H1 (cell line): ENCODE results near the gene TBL1Y. TPM values are rescaled to one million over a fixed set of nuclear protein-coding genes. Genes with fewer than 3 reads are reported as not detected.

Source experiments
- CTCF ChIA-PET: fragments of 300-600 bp; sonication (Branson Sonifier 250); formaldehyde crosslinking; loops from one replicate; lab custom pipeline; 2021; ENCODE audit not compliant: partially characterized antibody; lab: Charles Lee
- POLR2A ChIA-PET: fragments of 300-600 bp; sonication (Branson Sonifier 250); formaldehyde crosslinking; loops from one replicate; lab custom pipeline; 2021; ENCODE audit warnings: inconsistent platforms; ENCODE audit not compliant: partially characterized antibody; lab: Charles Lee
- DNase-seq, 2 experiments: peaks; one replicate each; pipeline versions ENCODE4 v3.0.0 to v3.0.0-alpha.2; 2010 to 2022; ENCODE audit warnings: low spot score in 2 of 2, low read depth in 1 of 2, mixed read lengths in 1 of 2
- FAIRE-seq: peaks from 2 replicates; lab custom pipeline; 2011; peaks lifted over from hg19 to GRCh38; lab: Jason Lieb, UNC
- H2AFZ ChIP-seq: 2 replicates; pipeline ENCODE4 v1.8.1; 2012; ENCODE audit warnings: low read length, inconsistent platforms
- H2AK5ac ChIP-seq: 2 replicates; pipeline ENCODE4 v1.6.1; 2013; ENCODE audit warnings: low read depth, low read length
- H2BK120ac ChIP-seq: replicated peaks from 2 replicates; pipeline ENCODE3; 2013; ENCODE audit warnings: low read depth, low read length, inconsistent platforms
- H2BK12ac ChIP-seq: 2 replicates; pipeline ENCODE4 v1.6.1; 2013; ENCODE audit warnings: low read depth, low read length
- H2BK15ac ChIP-seq: 2 replicates; pipeline ENCODE4 v1.6.1; 2013; ENCODE audit warnings: low read length
- H2BK20ac ChIP-seq: 2 replicates; pipeline ENCODE4 v1.6.1; 2013; ENCODE audit warnings: low read length
- H2BK5ac ChIP-seq: 2 replicates; pipeline ENCODE4 v1.6.1; 2013; ENCODE audit warnings: low read depth, low read length
- H3K14ac ChIP-seq: 2 replicates; pipeline ENCODE4 v1.6.1; 2013; ENCODE audit warnings: inconsistent platforms; ENCODE audit not compliant: insufficient read length
- H3K18ac ChIP-seq: 2 replicates; pipeline ENCODE4 v1.6.1; 2013; ENCODE audit warnings: low read length; ENCODE audit errors: extremely low read depth
- H3K23ac ChIP-seq: 2 replicates; pipeline ENCODE4 v1.6.1; 2013; ENCODE audit warnings: inconsistent platforms; ENCODE audit not compliant: insufficient read length
- H3K23me2 ChIP-seq: 2 replicates; pipeline ENCODE4 v1.6.1; 2013; ENCODE audit warnings: low read depth, low read length
- H3K27ac ChIP-seq: 2 replicates; pipeline ENCODE4 v1.6.1; 2011; ENCODE audit warnings: low read depth, low read length, inconsistent platforms
- H3K27me3 ChIP-seq, 4 experiments: replicated peaks in 1 of 4; 1 replicate in 1 of 4; 2 replicates in 3 of 4; pipeline versions ENCODE4 v1.6.1 to v1.8.1; 2011 to 2013; ENCODE audit warnings: low read length in 3 of 4, mild to moderate bottlenecking in 3 of 4, inconsistent platforms in 2 of 4, mixed read lengths in 2 of 4, moderate library complexity in 1 of 4; ENCODE audit not compliant: control insufficient read depth in 3 of 4, insufficient read depth in 3 of 4; ENCODE audit errors: extremely low read depth in 1 of 4
- H3K36me3 ChIP-seq, 4 experiments: 2 replicates each; pipeline versions ENCODE4 v1.6.1 to v1.8.1; 2011 to 2013; ENCODE audit warnings: mild to moderate bottlenecking in 4 of 4, low read length in 3 of 4, moderate library complexity in 2 of 4, control low read depth in 1 of 4, inconsistent platforms in 1 of 4; ENCODE audit not compliant: insufficient read depth in 4 of 4, control insufficient read depth in 2 of 4
- H3K4ac ChIP-seq: replicated peaks from 2 replicates; pipeline ENCODE3; 2013; ENCODE audit warnings: low read length, low read depth, mixed read lengths, inconsistent platforms; ENCODE audit not compliant: insufficient read length
- H3K4me1 ChIP-seq, 4 experiments: replicated peaks in 1 of 4; 1 replicate in 1 of 4; 2 replicates in 3 of 4; pipeline versions ENCODE4 v1.6.1 to v1.8.1; 2011 to 2013; ENCODE audit warnings: low read length in 3 of 4, inconsistent platforms in 2 of 4, mixed read lengths in 1 of 4; ENCODE audit not compliant: insufficient read depth in 4 of 4, control insufficient read depth in 3 of 4
- H3K4me2 ChIP-seq, 2 experiments: 2 replicates each; pipeline versions ENCODE4 v1.6.1 to v1.8.1; 2011 to 2013; ENCODE audit warnings: low read depth in 2 of 2, low read length in 2 of 2, control low read depth in 1 of 2, inconsistent platforms in 1 of 2, mild to moderate bottlenecking in 1 of 2; ENCODE audit not compliant: insufficient read depth in 1 of 2
- H3K4me3 ChIP-seq, 4 experiments: fragments of 200-600, 300-600 bp in 1 of 4; sonication (generic), shearing (Covaris generic), sonication (Bioruptor Twin) in 1 of 4; 2 replicates each; pipeline versions ENCODE4 v1.5.1 to v1.8.1; 2011 to 2016; ENCODE audit warnings: low read length in 4 of 4, low read depth in 3 of 4, control low read depth in 2 of 4, inconsistent platforms in 2 of 4, mild to moderate bottlenecking in 2 of 4, mixed read lengths in 1 of 4, moderate library complexity in 1 of 4; ENCODE audit not compliant: insufficient read depth in 2 of 4; ENCODE audit errors: extremely low read depth in 1 of 4
- H3K56ac ChIP-seq: replicated peaks from 2 replicates; pipeline ENCODE3; 2013; ENCODE audit warnings: low read depth, mild to moderate bottlenecking, mixed read lengths, low read length, inconsistent platforms; ENCODE audit not compliant: insufficient read length
- H3K79me1 ChIP-seq: 2 replicates; pipeline ENCODE4 v1.6.1; 2013; ENCODE audit warnings: low read depth, low read length, control low read depth
- H3K79me2 ChIP-seq, 2 experiments: 2 replicates each; pipeline versions ENCODE4 v1.6.1 to v1.8.1; 2012 to 2013; ENCODE audit warnings: low read length in 2 of 2, mild to moderate bottlenecking in 2 of 2, inconsistent platforms in 1 of 2; ENCODE audit not compliant: insufficient read depth in 2 of 2, control insufficient read depth in 1 of 2
- H3K9ac ChIP-seq, 4 experiments: replicated peaks in 1 of 4; 1 replicate in 1 of 4; 2 replicates in 3 of 4; pipeline versions ENCODE4 v1.6.1 to v1.8.1; 2011 to 2013; ENCODE audit warnings: low read depth in 3 of 4, low read length in 3 of 4, control low read depth in 2 of 4, mild to moderate bottlenecking in 2 of 4, moderate library complexity in 2 of 4, inconsistent platforms in 1 of 4; ENCODE audit errors: extremely low read depth in 1 of 4
- H3K9me3 ChIP-seq, 2 experiments: 2 replicates each; pipeline versions ENCODE4 v1.6.1 to v1.8.1; 2012 to 2013; ENCODE audit warnings: mild to moderate bottlenecking in 2 of 2, moderate library complexity in 2 of 2, control low read depth in 1 of 2, inconsistent platforms in 1 of 2, low read depth in 1 of 2, low read length in 1 of 2, mixed read lengths in 1 of 2; ENCODE audit not compliant: insufficient read depth in 2 of 2
- H4K20me1 ChIP-seq, 2 experiments: replicated peaks in 1 of 2; 2 replicates each; pipeline versions ENCODE3 to v1.8.1; 2011 to 2013; ENCODE audit warnings: inconsistent platforms in 2 of 2, low read length in 2 of 2, mild to moderate bottlenecking in 1 of 2; ENCODE audit not compliant: insufficient read depth in 2 of 2, control insufficient read depth in 1 of 2
- H4K5ac ChIP-seq: 2 replicates; pipeline ENCODE4 v1.6.1; 2013; ENCODE audit warnings: low read length, low read depth, mixed read lengths, inconsistent platforms; ENCODE audit not compliant: insufficient read length
- H4K8ac ChIP-seq: 2 replicates; pipeline ENCODE4 v1.8.0; 2013; ENCODE audit warnings: mild to moderate bottlenecking, moderate library complexity, low read length, inconsistent platforms; ENCODE audit not compliant: insufficient read depth; ENCODE audit errors: extremely low read depth
- H4K91ac ChIP-seq: replicated peaks from 2 replicates; pipeline ENCODE3; 2013; ENCODE audit warnings: low read length, mixed read lengths, inconsistent platforms; ENCODE audit not compliant: insufficient read length
- BCL11A ChIP-seq, 2 experiments: IDR thresholded peaks; one replicate each; pipeline ENCODE4 v1.6.1; 2011; ENCODE audit warnings: low read depth in 2 of 2, low read length in 2 of 2, mild to moderate bottlenecking in 2 of 2
- CTCF ChIP-seq, 3 experiments: IDR thresholded peaks; 1 replicate in 2 of 3; 2 replicates in 1 of 3; pipeline versions ENCODE4 v1.5.1 to v1.6.1; 2011; ENCODE audit warnings: low read length in 3 of 3, mild to moderate bottlenecking in 3 of 3, inconsistent platforms in 2 of 3, low read depth in 1 of 3, moderate library complexity in 1 of 3; ENCODE audit not compliant: insufficient read depth in 1 of 3; ENCODE audit errors: control extremely low read depth in 1 of 3
- EP300 ChIP-seq, 2 experiments: IDR thresholded peaks; 1 replicate in 1 of 2; 2 replicates in 1 of 2; pipeline ENCODE4 v1.6.1; 2011 to 2012; ENCODE audit warnings: low read depth in 2 of 2, low read length in 2 of 2, mild to moderate bottlenecking in 2 of 2, borderline replicate concordance in 1 of 2, inconsistent platforms in 1 of 2, moderate library complexity in 1 of 2
- KDM5A ChIP-seq: fragments of 200-600 bp; IDR thresholded peaks from 2 replicates; pipeline ENCODE4 v1.7.1; 2012; ENCODE audit warnings: mild to moderate bottlenecking, low read length, inconsistent platforms, mixed read lengths
- RAD21 ChIP-seq, 2 experiments: IDR thresholded peaks in 1 of 2; conservative IDR thresholded peaks in 1 of 2; 2 replicates each; pipeline ENCODE4 v1.6.1; 2011; ENCODE audit warnings: low read depth in 2 of 2, low read length in 2 of 2, improper control_type of control experiment in 1 of 2, inconsistent platforms in 1 of 2, mild to moderate bottlenecking in 1 of 2, moderate library complexity in 1 of 2
- RBBP5 ChIP-seq: IDR thresholded peaks from 2 replicates; pipeline ENCODE4 v1.7.1; 2012; ENCODE audit warnings: low read depth, mild to moderate bottlenecking, inconsistent platforms, low read length, moderate library complexity, borderline replicate concordance
- SIRT6 ChIP-seq: IDR thresholded peaks from one replicate; pipeline ENCODE4 v1.7.1; 2012; ENCODE audit warnings: low read length, inconsistent platforms
- SUZ12 ChIP-seq: fragments of 200-600 bp; sonication (generic); IDR thresholded peaks from 2 replicates; pipeline ENCODE4 v1.6.1; 2012; ENCODE audit warnings: mild to moderate bottlenecking, inconsistent platforms, low read length, moderate library complexity, mixed read lengths
- USF2 ChIP-seq: IDR thresholded peaks from 2 replicates; pipeline ENCODE4 v1.6.1; 2011; ENCODE audit warnings: low read length, improper control_type of control experiment
- WGBS, 2 experiments: shearing (Covaris generic) in 1 of 2; methylation state at CpG; one replicate each; pipeline versions ENCODE4 v1.1.6 to v1.1.7; 2013 to 2015; ENCODE audit warnings: low lambda C conversion rate in 2 of 2, mixed read lengths in 2 of 2, inconsistent platforms in 1 of 2, low coverage in 1 of 2, missing lambda C conversion rate in 1 of 2; ENCODE audit not compliant: insufficient replicate concordance in 2 of 2, insufficient coverage in 1 of 2, insufficient read length in 1 of 2; ENCODE audit errors: extremely low coverage in 1 of 2, missing lambda C conversion rate in 1 of 2; 5-methylcytosine and 5-hydroxymethylcytosine counted together
- polyA plus RNA-seq, 7 experiments: library from polyadenylated mRNA; depleted of rRNA in 3 of 7; stranded (reverse) in 5 of 7; unstranded in 2 of 7; fragments of >200 nt in 5 of 7; fragments of 200-250 nt in 2 of 7; gene quantifications; 1 replicate in 5 of 7; 2 replicates in 1 of 7; 4 replicates in 1 of 7; pipeline versions ENCODE4 v1.2.1 to v1.2.3, GENCODE V29; 2011 to 2013; ENCODE audit warnings: missing spikeins in 2 of 7, mixed read lengths in 2 of 7
- total RNA-seq: library from RNA; stranded (reverse); fragmentation: NEBNext Ultra II Directional; extraction: Animal tissue kit (Norgen Biotek cat#: 25700); gene quantifications from 2 replicates; pipeline ENCODE4 v1.2.1, GENCODE V29; 2021

The TBL1Y gene
- total and polyA plus RNA-seq, 2 of the 8 experiments (the other 6 are each of a cell fraction or from before 2014, with no cell fraction given): 2.5 to 4.2 TPM

GRCh38 chrY:7099742-7100141 lies 189.2 kb downstream of the TBL1Y start:
- Histone ChIP-seq H3K4me1 (0 out of 7 replicates have a peak, but pooled peaks cover 0 to 3% (median under 1%) of the 10 kb centered on the region in 4 experiments), H4K5ac (no peak overlapping the region), H3K4ac (no peak overlapping the region), H3K14ac (no peak overlapping the region), H3K56ac (no peak overlapping the region), H3K4me3 (no peak overlapping the region), H2AK5ac (no peak overlapping the region), H2AFZ (no peak overlapping the region), H2BK5ac (no peak overlapping the region), H3K79me2 (no peaks in the 10 kb centered on the region), H3K18ac (no peak overlapping the region), H4K8ac (no peak overlapping the region), H3K79me1 (no peaks in the 10 kb centered on the region), H3K23me2 (no peaks in the 10 kb centered on the region; the same call in 1 of the 2 replicates), H2BK15ac (no peak overlapping the region), H3K27me3 (no peaks in the 10 kb centered on the region), H2BK120ac (no peak overlapping the region), H3K9ac (no peak overlapping the region), H3K9me3 (no peaks in the 10 kb centered on the region), H4K20me1 (no peaks in the 10 kb centered on the region), H3K23ac (no peak overlapping the region), H2BK12ac (no peak overlapping the region), H3K36me3 (no peaks in the 10 kb centered on the region), H3K4me2 (no peak overlapping the region), H4K91ac (no peak overlapping the region), H3K27ac (no peak overlapping the region), H2BK20ac (no peak overlapping the region)
- WGBS, 2 experiments: 74% methylated on average over 3 of the region's 3 CpGs; no CpG with 5 or more reads in 1 of the 2 experiments
- CTCF ChIA-PET: interaction anchor here (1.0 to 1.6 kb wide), 3 partner anchors 14 to 164 kb away, joined by 3 to 4 read pairs (median 4); no protein-coding TSS in a partner anchor
- DNase-seq (no peak), FAIRE-seq (no peak)
- POLR2A ChIA-PET: interaction anchor here (0.8 kb wide), 1 partner anchor 260 kb away, joined by 3 read pairs; no protein-coding TSS in a partner anchor
- no peak for TF ChIP-seq RBBP5
- peak; percentile 11 to 43 (median 16); a peak in 3 of 4 replicates for TF ChIP-seq CTCF (IDR thresholded peaks at IDR 0.05; ENCODE audit: control extremely low read depth in 1 of 3, insufficient read depth in 1 of 3, low read depth in 1 of 3, low read length in 3 of 3)
- TF ChIP-seq USF2: no peak
- peak; percentile 34 to 56; a peak in 3 of 4 replicates for TF ChIP-seq RAD21 (IDR thresholded peaks at IDR 0.05 in 1 of 2, conservative IDR thresholded peaks at IDR 0.05 in 1 of 2; ENCODE audit: low read depth in 2 of 2, low read length in 2 of 2)
- no peak for TF ChIP-seq KDM5A
- TF ChIP-seq EP300 (IDR thresholded peaks at IDR 0.05; ENCODE audit: borderline replicate concordance in 1 of 2, low read depth in 2 of 2, low read length in 2 of 2): no peak
- no peak for TF ChIP-seq SUZ12
- TF ChIP-seq SIRT6: no peak
- no peak for TF ChIP-seq BCL11A (IDR thresholded peaks at IDR 0.05; ENCODE audit: low read depth in 2 of 2, low read length in 2 of 2)
